SK-N-MC (cell line): Measurements from ENCODE around the gene ADPRH.

Experiments used
- DNase-seq: peaks from one replicate; pipeline ENCODE4 v3.0.0-alpha.2; 2011; ENCODE audit warnings: low read depth, low spot score
- H3K27ac ChIP-seq: fragments of 200-600 bp; sonication (generic); 2 replicates; pipeline ENCODE4 v1.5.1; 2016; ENCODE audit warnings: mixed run types
- H3K36me3 ChIP-seq: fragments of 200-600 bp; sonication (generic); 2 replicates; pipeline ENCODE4 v1.6.1; 2017; ENCODE audit warnings: antibody characterized with exemption, low read length, mixed read lengths; ENCODE audit not compliant: insufficient read depth
- H3K4me3 ChIP-seq: fragments of 200-600 bp; sonication (generic); 2 replicates; pipeline ENCODE4 v1.5.1; 2016
- H3K9ac ChIP-seq: fragments of 200-600 bp; sonication (generic); 2 replicates; pipeline ENCODE4 v1.8.0; 2017; ENCODE audit warnings: mixed run types, mixed read lengths; ENCODE audit not compliant: insufficient read length
- H3K9me3 ChIP-seq: fragments of 200-600 bp; sonication (generic); 2 replicates; pipeline ENCODE4 v1.6.1; 2017; ENCODE audit warnings: low read depth, mild to moderate bottlenecking, antibody characterized with exemption, low read length, moderate library complexity, mixed read lengths
- EZH2 ChIP-seq: fragments of 200-600 bp; sonication (generic); IDR thresholded peaks from one replicate; pipeline ENCODE4 v1.6.1; 2017; ENCODE audit warnings: antibody characterized with exemption
- FOXP2 ChIP-seq: optimal IDR thresholded peaks from 2 replicates; pipeline ENCODE3; 2011; ENCODE audit warnings: mild to moderate bottlenecking, moderate library complexity; ENCODE audit not compliant: insufficient read depth; ENCODE audit errors: extremely low read length, control extremely low read depth
- POLR2AphosphoS5 ChIP-seq: IDR thresholded peaks from 2 replicates; pipeline ENCODE4 v1.6.1; 2012; ENCODE audit warnings: mild to moderate bottlenecking, low read depth, low read length, borderline replicate concordance

ADPRH gene

DNA sequence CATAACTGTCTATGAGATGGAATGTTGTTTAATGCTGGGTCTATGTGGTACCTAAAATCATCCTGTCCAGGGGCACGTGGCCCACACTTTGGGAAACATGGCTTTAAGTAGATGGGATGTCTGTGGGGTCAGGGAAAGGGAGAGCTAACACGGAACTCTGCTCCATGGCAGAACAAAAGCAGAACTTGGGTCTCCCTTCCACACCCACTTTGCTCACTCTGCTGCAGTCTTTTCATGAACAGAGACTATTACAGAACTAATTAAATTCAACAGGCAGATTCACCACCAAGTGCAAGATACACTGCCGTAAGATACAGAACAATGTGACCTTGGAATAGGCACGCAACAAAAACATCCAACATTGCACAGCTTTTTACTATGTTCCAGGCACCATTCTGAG lies 52.9 kb downstream of the ADPRH start:
- TF ChIP-seq EZH2 (no peak), FOXP2 (no peak)
- no peaks in the 10 kb centered on the region for H3K36me3 ChIP-seq
- H3K9ac ChIP-seq, result no peak overlapping the region
- H3K27ac ChIP-seq, result no peak overlapping the region
- DNase-seq, result no peak
- no peaks in the 10 kb centered on the region for H3K9me3 ChIP-seq
- H3K4me3 ChIP-seq, result no peak overlapping the region

DNA sequence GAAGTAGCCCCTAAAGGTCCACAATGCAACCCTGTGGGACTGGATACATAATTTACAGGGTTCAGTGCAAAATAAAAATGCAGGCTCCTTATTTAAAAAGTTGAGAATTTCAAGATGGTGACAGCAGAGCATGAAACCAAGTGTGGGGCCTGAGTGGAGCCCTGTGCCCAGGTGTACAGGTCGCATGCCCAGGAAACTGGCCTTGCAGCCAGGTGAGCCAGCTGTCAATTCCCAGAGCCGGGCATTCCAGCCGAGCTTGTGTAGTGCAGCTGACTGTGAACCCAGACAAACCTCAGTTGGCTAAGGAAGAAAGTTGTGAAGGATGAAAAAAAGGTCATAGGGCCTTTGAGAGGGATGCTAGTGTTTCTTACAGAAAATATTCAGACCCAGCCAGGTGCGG lies 53.5 kb downstream of the ADPRH start:
- Histone ChIP-seq H3K9me3 (no peaks in the 10 kb centered on the region), H3K9ac (no peak overlapping the region), H3K4me3 (no peak overlapping the region), H3K36me3 (no peaks in the 10 kb centered on the region), H3K27ac (no peak overlapping the region)
- no peak for DNase-seq
- TF ChIP-seq POLR2AphosphoS5 (no peak), FOXP2 (no peak), EZH2 (no peak)

DNA sequence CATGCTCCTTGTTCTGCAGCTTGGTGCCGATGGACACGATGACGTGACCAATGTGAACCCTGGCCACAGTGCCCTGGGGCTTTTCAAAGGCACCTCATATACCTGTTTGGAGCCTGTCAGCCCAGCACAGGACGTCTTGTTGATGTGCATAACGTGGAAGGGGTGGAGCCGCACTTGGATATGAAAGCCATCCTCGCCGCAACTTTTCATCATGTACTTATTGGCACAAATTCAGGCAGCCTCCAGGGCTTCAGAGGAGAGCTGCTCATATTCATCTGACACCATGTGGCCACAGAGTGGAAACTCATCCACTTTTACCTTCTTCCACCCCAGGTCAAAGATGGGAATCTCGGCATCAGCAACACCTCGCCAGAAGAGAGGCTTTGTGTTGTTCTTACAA lies 56.4 kb downstream of the ADPRH start:
- Histone ChIP-seq H3K9me3 (no peaks in the 10 kb centered on the region), H3K27ac (no peak overlapping the region), H3K9ac (no peak overlapping the region), H3K36me3 (no peaks in the 10 kb centered on the region), H3K4me3 (no peak overlapping the region)
- TF ChIP-seq EZH2 (no peak), POLR2AphosphoS5 (no peak), FOXP2 (no peak)
- no peak for DNase-seq

GRCh38 chr3:119636249-119636648 lies 57.0 kb downstream of the ADPRH start:
- H3K27ac ChIP-seq, result no peak overlapping the region
- H3K4me3 ChIP-seq, result no peak overlapping the region
- no peaks in the 10 kb centered on the region for H3K36me3 ChIP-seq
- no peak overlapping the region for H3K9ac ChIP-seq
- no peaks in the 10 kb centered on the region for H3K9me3 ChIP-seq
- TF ChIP-seq EZH2, result no peak
- no peak for TF ChIP-seq POLR2AphosphoS5
- no peak for TF ChIP-seq FOXP2
- DNase-seq, result no peak

GRCh38 chr3:119636891-119637611 lies 57.8 kb downstream of the ADPRH start:
- Histone ChIP-seq H3K36me3 (no peaks in the 10 kb centered on the region), H3K27ac (no peak overlapping the region), H3K9me3 (no peaks in the 10 kb centered on the region), H3K9ac (no peak overlapping the region), H3K4me3 (no peak overlapping the region)
- no peak for TF ChIP-seq POLR2AphosphoS5
- no peak for TF ChIP-seq EZH2
- TF ChIP-seq FOXP2, result no peak
- no peak for DNase-seq

- no peak for DNase-seq
- TF ChIP-seq POLR2AphosphoS5 (no peak), FOXP2 (no peak), EZH2 (no peak)
- Histone ChIP-seq H3K36me3 (no peaks in the 10 kb centered on the region), H3K27ac (no peak overlapping the region), H3K9me3 (no peaks in the 10 kb centered on the region), H3K9ac (no peak overlapping the region), H3K4me3 (no peak overlapping the region)
Measured at GRCh38 chr3:119637679-119638477, 58.6 kb downstream of the ADPRH start.
